HepG2 (cell line): ENCODE results near the gene CBLC. TPM values are rescaled to one million over a fixed set of nuclear protein-coding genes. Genes with fewer than 3 reads are reported as not detected.
A peak's percentile ranks its signal among the peaks of the same experiment; 100 is the strongest.

Source experiments
- ARID2 ChIP-seq: sonication (generic); formaldehyde crosslinking; IDR thresholded peaks from 2 replicates; pipeline ENCODE4 v1.8.1; 2022; ENCODE audit warnings: mild to moderate bottlenecking, missing genetic modification reagents, borderline replicate concordance
- ARNTL ChIP-seq: sonication (generic); formaldehyde crosslinking; IDR thresholded peaks from 2 replicates; pipeline ENCODE4 v1.4.0; 2020; ENCODE audit warnings: mild to moderate bottlenecking, missing genetic modification reagents
- CCDC6 ChIP-seq: sonication (generic); formaldehyde crosslinking; IDR thresholded peaks from 2 replicates; pipeline ENCODE4 v1.8.1; 2022; ENCODE audit warnings: mild to moderate bottlenecking, missing genetic modification reagents, moderate library complexity
- ERF ChIP-seq: IDR thresholded peaks from 2 replicates; pipeline ENCODE4 v1.6.1; 2018; ENCODE audit warnings: missing biosample characterization, missing genetic modification reagents
- HNRNPK ChIP-seq: fragments of 200-400 bp; formaldehyde crosslinking; IDR thresholded peaks from 2 replicates; pipeline ENCODE4 v1.6.1; 2018; ENCODE audit warnings: low read length, low read depth, moderate library complexity, mild to moderate bottlenecking; ENCODE audit not compliant: poor library complexity, severe bottlenecking
- MYC ChIP-seq: sonication (generic); formaldehyde crosslinking; IDR thresholded peaks from 2 replicates; pipeline ENCODE4 v1.9.0; 2021; ENCODE audit warnings: missing genetic modification reagents, borderline replicate concordance
- NFKB2 ChIP-seq: sonication (generic); formaldehyde crosslinking; IDR thresholded peaks from 2 replicates; pipeline ENCODE4 v1.4.0; 2020; ENCODE audit warnings: missing genetic modification reagents, borderline replicate concordance
- POLR2A ChIP-seq, 2 experiments: IDR thresholded peaks; 2 replicates each; pipeline ENCODE4 v1.6.1; 2011; ENCODE audit warnings: low read depth in 2 of 2, low read length in 2 of 2, mild to moderate bottlenecking in 1 of 2, moderate library complexity in 1 of 2; ENCODE audit not compliant: insufficient read depth in 1 of 2
- POLR2G ChIP-seq: fragments of 200-400 bp; formaldehyde crosslinking; IDR thresholded peaks from 2 replicates; pipeline ENCODE4 v1.6.1; 2018; ENCODE audit warnings: mild to moderate bottlenecking, low read depth, low read length, moderate library complexity
- TAF15 ChIP-seq: fragments of 200-400 bp; formaldehyde crosslinking; IDR thresholded peaks from one replicate; pipeline ENCODE4 v1.6.1; 2018; ENCODE audit warnings: mild to moderate bottlenecking, low read depth, low read length; ENCODE audit not compliant: poor library complexity, severe bottlenecking
- WIZ ChIP-seq: sonication (generic); formaldehyde crosslinking; IDR thresholded peaks from 2 replicates; pipeline ENCODE4 v1.5.1; 2020; ENCODE audit warnings: mild to moderate bottlenecking, missing genetic modification reagents
- ZBTB7A ChIP-seq: sonication (generic); formaldehyde crosslinking; IDR thresholded peaks from 2 replicates; pipeline ENCODE4 v1.8.0; 2022; ENCODE audit warnings: mild to moderate bottlenecking, missing genetic modification reagents
- ZNF275 ChIP-seq: sonication (generic); formaldehyde crosslinking; IDR thresholded peaks from 2 replicates; pipeline ENCODE4 v1.8.0; 2022; ENCODE audit warnings: missing genetic modification reagents, mild to moderate bottlenecking, inconsistent platforms, borderline replicate concordance
- ZNF703 ChIP-seq: sonication (generic); formaldehyde crosslinking; IDR thresholded peaks from 2 replicates; pipeline ENCODE4 v1.5.1; 2020; ENCODE audit warnings: missing genetic modification reagents, mild to moderate bottlenecking, moderate library complexity, borderline replicate concordance
- ZNF792 ChIP-seq: IDR thresholded peaks from 2 replicates; pipeline ENCODE4 v1.6.1; 2016
- polyA plus RNA-seq, 8 experiments: library from polyadenylated mRNA; depleted of rRNA in 3 of 8; stranded (reverse) in 7 of 8; unstranded in 1 of 8; fragments of >200 nt; fragmentation: Illumina TruSeq in 4 of 8; extraction: Trizol in 4 of 8; gene quantifications; 2 replicates each; pipeline versions ENCODE4 v1.2.1 to v1.2.3, GENCODE V29; 2011 to 2016; ENCODE audit warnings: low read depth in 4 of 8, missing spikeins in 1 of 8, mixed read lengths in 1 of 8; ENCODE audit not compliant: insufficient read depth in 1 of 8
- total RNA-seq, 5 experiments: library from RNA; depleted of rRNA; stranded (reverse); fragments of >200 nt; fragmentation: Illumina TruSeq; extraction: Trizol; gene quantifications; 2 replicates each; pipeline ENCODE4 v1.2.3, GENCODE V29; 2016; ENCODE audit warnings: low read depth in 1 of 5
- TF ChIP-seq, protein P1 (sequence below): sonication (generic); formaldehyde crosslinking; IDR thresholded peaks from 2 replicates; pipeline ENCODE4 v1.4.0; 2020; ENCODE audit warnings: missing genetic modification reagents

Gene CBLC
- total and polyA plus RNA-seq, 2 of the 13 experiments (the other 11 are each of a cell fraction or from before 2014, with no cell fraction given) = 1.8 to 2.6 TPM

GRCh38 chr19:44846455-44847143 lies 68.9 kb downstream of the CBLC start (continued):
- TF ChIP-seq TAF15 = peak; percentile 42
- 0 out of 2 replicates have a peak, but pooled peaks have one; percentile 16 for TF ChIP-seq ARID2
- no peak for TF ChIP-seq NFKB2
- TF ChIP-seq ARNTL (CRISPR knock-in tag) = 0 out of 2 replicates have a peak, but pooled peaks have one; percentile 5
- TF ChIP-seq ZNF792 (CRISPR knock-in tag) = 0 out of 2 replicates have a peak, but pooled peaks have one; percentile 3
- TF ChIP-seq, protein P1, sequence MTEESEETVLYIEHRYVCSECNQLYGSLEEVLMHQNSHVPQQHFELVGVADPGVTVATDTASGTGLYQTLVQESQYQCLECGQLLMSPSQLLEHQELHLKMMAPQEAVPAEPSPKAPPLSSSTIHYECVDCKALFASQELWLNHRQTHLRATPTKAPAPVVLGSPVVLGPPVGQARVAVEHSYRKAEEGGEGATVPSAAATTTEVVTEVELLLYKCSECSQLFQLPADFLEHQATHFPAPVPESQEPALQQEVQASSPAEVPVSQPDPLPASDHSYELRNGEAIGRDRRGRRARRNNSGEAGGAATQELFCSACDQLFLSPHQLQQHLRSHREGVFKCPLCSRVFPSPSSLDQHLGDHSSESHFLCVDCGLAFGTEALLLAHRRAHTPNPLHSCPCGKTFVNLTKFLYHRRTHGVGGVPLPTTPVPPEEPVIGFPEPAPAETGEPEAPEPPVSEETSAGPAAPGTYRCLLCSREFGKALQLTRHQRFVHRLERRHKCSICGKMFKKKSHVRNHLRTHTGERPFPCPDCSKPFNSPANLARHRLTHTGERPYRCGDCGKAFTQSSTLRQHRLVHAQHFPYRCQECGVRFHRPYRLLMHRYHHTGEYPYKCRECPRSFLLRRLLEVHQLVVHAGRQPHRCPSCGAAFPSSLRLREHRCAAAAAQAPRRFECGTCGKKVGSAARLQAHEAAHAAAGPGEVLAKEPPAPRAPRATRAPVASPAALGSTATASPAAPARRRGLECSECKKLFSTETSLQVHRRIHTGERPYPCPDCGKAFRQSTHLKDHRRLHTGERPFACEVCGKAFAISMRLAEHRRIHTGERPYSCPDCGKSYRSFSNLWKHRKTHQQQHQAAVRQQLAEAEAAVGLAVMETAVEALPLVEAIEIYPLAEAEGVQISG (CRISPR knock-in tag) = 0 out of 2 replicates have a peak, but pooled peaks have one; percentile 25
- 0 out of 2 replicates have a peak, but pooled peaks have one; percentile 13 for TF ChIP-seq POLR2G
- TF ChIP-seq POLR2A (IDR thresholded peaks at IDR 0.05; ENCODE audit: insufficient read depth in 1 of 2, low read depth in 2 of 2, low read length in 2 of 2) = 0 out of 4 replicates have a peak, but pooled peaks of 1 of the 2 experiments have one; percentile 19
- no peak for TF ChIP-seq ZNF703 (CRISPR knock-in tag)
- 0 out of 2 replicates have a peak, but pooled peaks have one; percentile 26 for TF ChIP-seq ZNF275 (CRISPR knock-in tag)
- no peak for TF ChIP-seq WIZ
- peak; percentile 14; the same call in 1 of the 2 replicates for TF ChIP-seq CCDC6 (CRISPR knock-in tag)
- TF ChIP-seq ERF = no peak
- no peak for TF ChIP-seq HNRNPK
- peak; percentile 85; the same call in 1 of the 2 replicates for TF ChIP-seq ZBTB7A (CRISPR knock-in tag)
- TF ChIP-seq MYC = peak; percentile 21; the same call in 1 of the 2 replicates
